Measurements from ENCODE around the gene OLFM3.

The OLFM3 gene

GRCh38 chr1:101996825-101997465 is at the start of gene OLFM3:
OLFM3 (minus strand) TSS chr1:101996926.
- DNase-seq = no peak

GRCh38 chr1:102045752-102046151 is 49.0 kb upstream of the OLFM3 start:
- DNase-seq = no peak

GRCh38 chr1:102032534-102032933 is 35.8 kb upstream of the OLFM3 start:
- no peak for DNase-seq

GRCh38 chr1:102019530-102019929 is 22.8 kb upstream of the OLFM3 start:
- DNase-seq = no peak

- DNase-seq = no peak
Observed at GRCh38 chr1:102015728-102016127, 19.0 kb upstream of the OLFM3 start.

GRCh38 chr1:102002057-102002456 is 5.3 kb upstream of the OLFM3 start:
- DNase-seq = no peak

GRCh38 chr1:101995984-101996745 is 561 bp downstream of the OLFM3 start:
- DNase-seq = no peak

GRCh38 chr1:101993710-101994109 is 3.0 kb downstream of the OLFM3 start:
- no peak for DNase-seq

GRCh38 chr1:101992821-101993575 is 3.7 kb downstream of the OLFM3 start:
- DNase-seq = no peak

- DNase-seq = no peak
Observed at GRCh38 chr1:101980974-101981373, 15.8 kb downstream of the OLFM3 start.

- no peak for DNase-seq
Observed at GRCh38 chr1:101977266-101977665, 19.5 kb downstream of the OLFM3 start.

- no peak for DNase-seq
Observed at GRCh38 chr1:101976161-101976560, 20.6 kb downstream of the OLFM3 start.

- no peak for DNase-seq
Observed at GRCh38 chr1:101975371-101975770, 21.4 kb downstream of the OLFM3 start.

- no peak for DNase-seq
Observed at GRCh38 chr1:101974599-101975274, 22.0 kb downstream of the OLFM3 start.

GRCh38 chr1:101971304-101971703 is 25.4 kb downstream of the OLFM3 start:
- no peak for DNase-seq

- DNase-seq = no peak
Observed at GRCh38 chr1:101967871-101968270, 28.9 kb downstream of the OLFM3 start.

GRCh38 chr1:101965341-101965740 is 31.4 kb downstream of the OLFM3 start:
- no peak for DNase-seq

GRCh38 chr1:101964708-101965107 is 32.0 kb downstream of the OLFM3 start:
- no peak for DNase-seq

GRCh38 chr1:101960142-101960541 is 36.6 kb downstream of the OLFM3 start:
- DNase-seq = no peak

- DNase-seq = no peak
Observed at GRCh38 chr1:101959456-101959855, 37.3 kb downstream of the OLFM3 start.

GRCh38 chr1:101957771-101958170 is 39.0 kb downstream of the OLFM3 start:
- DNase-seq = no peak

- no peak for DNase-seq
Observed at GRCh38 chr1:101953623-101954022, 43.1 kb downstream of the OLFM3 start.

- DNase-seq = no peak
Observed at GRCh38 chr1:101945884-101946283, 50.8 kb downstream of the OLFM3 start.
